ENCODE results near the gene TLE1.
"Not testable (repeated sequence)": the region's sequence is repeated elsewhere in the genome, so short reads cannot be mapped to it uniquely, and the experiment has no call there.

TLE1 gene

GRCh38 chr9:81646337-81646736 is 43.0 kb downstream of the TLE1 start:
- no peaks in the 10 kb centered on the region for H4K20me1 ChIP-seq (ENCODE audit: insufficient read depth, low read length)
- H3K4me1 ChIP-seq (ENCODE audit: low read length): peaks cover 9% of the 10 kb centered on the region
- no peak overlapping the region for H3K4me2 ChIP-seq (ENCODE audit: low read length)
- no peaks in the 10 kb centered on the region for H3K36me3 ChIP-seq (replicated peaks; ENCODE audit: low read depth, low read length)
- H3K27me3 ChIP-seq (ENCODE audit: low read depth, low read length): peaks cover 18% of the 10 kb centered on the region
- no peaks in the 10 kb centered on the region for H3K79me2 ChIP-seq (ENCODE audit: low read length)
- no peak overlapping the region for H2AFZ ChIP-seq (ENCODE audit: low read depth, low read length)
- no peak for TF ChIP-seq CTCF (IDR thresholded peaks at IDR 0.05; ENCODE audit: low read depth, low read length)
- TF ChIP-seq EZH2phosphoT487 (IDR thresholded peaks at IDR 0.05; ENCODE audit: low read depth): no peak
- no peak overlapping the region for H3K27ac ChIP-seq (ENCODE audit: low read length)
- H3K9me3 ChIP-seq (ENCODE audit: insufficient read depth, low read length): no peaks in the 10 kb centered on the region
- no peak overlapping the region for H3K9ac ChIP-seq (ENCODE audit: low read length)
- H3K4me3 ChIP-seq (ENCODE audit: low read length): no peak overlapping the region

GRCh38 chr9:81644513-81644912 is 44.8 kb downstream of the TLE1 start:
- H3K79me2 ChIP-seq (ENCODE audit: low read length); H3K4me2 ChIP-seq (ENCODE audit: low read length); H2AFZ ChIP-seq (ENCODE audit: low read depth, low read length); H3K27me3 ChIP-seq (ENCODE audit: low read depth, low read length); H3K27ac ChIP-seq (ENCODE audit: low read length); H4K20me1 ChIP-seq (ENCODE audit: insufficient read depth, low read length); H3K4me3 ChIP-seq (ENCODE audit: low read length); H3K36me3 ChIP-seq (replicated peaks; ENCODE audit: low read depth, low read length); H3K4me1 ChIP-seq (ENCODE audit: low read length); H3K9ac ChIP-seq (ENCODE audit: low read length); H3K9me3 ChIP-seq (ENCODE audit: insufficient read depth, low read length): not testable (repeated sequence)

- Histone ChIP-seq H3K4me2 (ENCODE audit: low read length) (no peak overlapping the region), H3K27me3 (ENCODE audit: low read depth, low read length) (peaks cover 9% of the 10 kb centered on the region; the same call in 1 of the 2 replicates), H3K79me2 (ENCODE audit: low read length) (no peaks in the 10 kb centered on the region), H4K20me1 (ENCODE audit: insufficient read depth, low read length) (no peaks in the 10 kb centered on the region), H3K4me1 (ENCODE audit: low read length) (peaks cover 3% of the 10 kb centered on the region; the same call in 1 of the 2 replicates), H3K36me3 (replicated peaks; ENCODE audit: low read depth, low read length) (no peaks in the 10 kb centered on the region), H3K9me3 (ENCODE audit: insufficient read depth, low read length) (no peaks in the 10 kb centered on the region), H2AFZ (ENCODE audit: low read depth, low read length) (no peak overlapping the region), H3K27ac (ENCODE audit: low read length) (no peak overlapping the region), H3K4me3 (ENCODE audit: low read length) (no peak overlapping the region), H3K9ac (ENCODE audit: low read length) (no peak overlapping the region)
- TF ChIP-seq EZH2phosphoT487 (IDR thresholded peaks at IDR 0.05; ENCODE audit: low read depth): no peak
Measured at GRCh38 chr9:81637276-81637675, 52.1 kb downstream of the TLE1 start.

GRCh38 chr9:81636255-81636599 is 53.1 kb downstream of the TLE1 start:
- no peaks in the 10 kb centered on the region for H3K36me3 ChIP-seq (replicated peaks; ENCODE audit: low read depth, low read length)
- peaks cover 9% of the 10 kb centered on the region; the same call in 1 of the 2 replicates for H3K27me3 ChIP-seq (ENCODE audit: low read depth, low read length)
- no peak overlapping the region for H3K4me2 ChIP-seq (ENCODE audit: low read length)
- no peaks in the 10 kb centered on the region for H3K79me2 ChIP-seq (ENCODE audit: low read length)
- no peak for TF ChIP-seq CTCF (IDR thresholded peaks at IDR 0.05; ENCODE audit: low read depth, low read length)
- TF ChIP-seq EZH2phosphoT487 (IDR thresholded peaks at IDR 0.05; ENCODE audit: low read depth): no peak
- H3K9ac ChIP-seq (ENCODE audit: low read length): no peak overlapping the region
- H4K20me1 ChIP-seq (ENCODE audit: insufficient read depth, low read length): no peaks in the 10 kb centered on the region
- H3K9me3 ChIP-seq (ENCODE audit: insufficient read depth, low read length): no peaks in the 10 kb centered on the region
- H3K4me1 ChIP-seq (ENCODE audit: low read length): peaks cover 5% of the 10 kb centered on the region
- no peak overlapping the region for H3K4me3 ChIP-seq (ENCODE audit: low read length)
- no peak overlapping the region for H2AFZ ChIP-seq (ENCODE audit: low read depth, low read length)
- no peak overlapping the region for H3K27ac ChIP-seq (ENCODE audit: low read length)

- no peaks in the 10 kb centered on the region for H4K20me1 ChIP-seq (ENCODE audit: insufficient read depth, low read length)
- no peak overlapping the region for H3K9ac ChIP-seq (ENCODE audit: low read length)
Measured at GRCh38 chr9:81635521-81636254, 53.7 kb downstream of the TLE1 start.

More at GRCh38 chr9:81635521-81636254, 53.7 kb downstream of the TLE1 start:
- Histone ChIP-seq H3K4me3 (ENCODE audit: low read length) (no peak overlapping the region), H3K4me2 (ENCODE audit: low read length) (no peak overlapping the region), H2AFZ (ENCODE audit: low read depth, low read length) (no peak overlapping the region), H3K79me2 (ENCODE audit: low read length) (no peaks in the 10 kb centered on the region), H3K9me3 (ENCODE audit: insufficient read depth, low read length) (no peaks in the 10 kb centered on the region), H3K4me1 (ENCODE audit: low read length) (peaks cover 10% of the 10 kb centered on the region), H3K36me3 (replicated peaks; ENCODE audit: low read depth, low read length) (no peaks in the 10 kb centered on the region), H3K27me3 (ENCODE audit: low read depth, low read length) (peaks cover 9% of the 10 kb centered on the region; the same call in 1 of the 2 replicates), H3K27ac (ENCODE audit: low read length) (no peak overlapping the region)
- TF ChIP-seq CTCF (IDR thresholded peaks at IDR 0.05; ENCODE audit: low read depth, low read length): no peak
- TF ChIP-seq EZH2phosphoT487 (IDR thresholded peaks at IDR 0.05; ENCODE audit: low read depth): no peak
